Activated CD4-positive, CD25-positive, alpha-beta regulatory T cell (primary cell): ENCODE results near the gene WDR82.

Experiments
- DNase-seq, 4 experiments: peaks; one replicate each; lab custom pipeline; 2025; lab: John Stamatoyannopoulos, UW

WDR82 gene

DNA sequence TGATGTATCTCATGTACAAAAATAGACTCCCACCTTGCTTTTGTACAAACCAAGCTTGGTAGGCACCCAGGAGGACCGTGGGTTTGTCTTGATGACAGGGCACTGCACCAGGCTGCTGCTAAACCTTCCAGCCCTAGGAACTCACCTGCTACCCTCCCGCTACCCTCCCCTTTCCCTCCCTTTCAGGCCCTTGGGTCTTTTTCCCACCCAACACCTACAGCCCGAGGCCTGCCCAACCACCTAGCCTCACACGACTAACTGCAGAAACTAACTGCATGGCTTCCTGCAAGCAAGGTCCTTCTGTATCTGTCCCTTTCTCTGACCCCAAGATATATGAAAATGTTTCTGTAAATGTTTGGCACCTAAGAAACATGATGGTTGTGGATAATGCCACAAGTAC lies 21.8 kb downstream of the WDR82 start:
- DNase-seq, result no peak

DNA sequence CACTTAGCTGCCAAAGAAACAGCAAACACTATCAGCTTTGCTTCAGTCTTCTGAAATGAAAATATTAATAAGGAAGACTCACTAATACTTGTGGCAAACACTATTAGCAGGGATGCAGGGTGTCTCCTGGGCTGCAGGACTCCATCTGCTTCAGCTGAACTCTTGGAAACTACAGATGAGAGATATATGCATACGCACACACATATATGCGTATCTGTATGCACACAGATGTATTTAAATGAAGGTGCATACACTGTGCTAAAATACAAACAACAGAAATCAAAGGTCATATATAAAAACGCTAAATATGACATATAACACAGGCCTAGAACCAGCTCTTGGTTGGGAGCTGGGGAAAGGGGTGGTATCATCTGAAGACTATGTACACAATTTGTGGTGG lies 22.3 kb downstream of the WDR82 start:
- DNase-seq, result no peak

DNA sequence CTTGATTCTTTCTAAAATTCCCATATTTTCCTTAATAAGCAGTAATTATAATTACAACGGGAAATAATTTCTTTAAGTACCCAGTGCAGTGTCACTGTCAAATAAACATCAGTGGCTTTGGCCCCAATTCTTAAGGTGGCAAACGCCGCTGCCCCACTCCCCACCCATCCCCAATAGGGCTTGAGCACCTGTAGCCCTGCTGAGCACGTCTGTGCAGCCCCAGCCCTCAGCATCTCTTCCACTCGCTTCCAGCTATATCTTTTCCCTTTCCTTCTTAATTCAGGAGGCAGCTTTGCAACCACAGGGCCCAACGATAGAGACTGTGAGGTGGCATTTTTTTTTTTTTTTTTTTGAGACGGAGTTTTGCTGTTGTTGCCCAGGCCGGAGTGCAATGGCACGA lies 23.8 kb downstream of the WDR82 start:
- no peak for DNase-seq

DNA sequence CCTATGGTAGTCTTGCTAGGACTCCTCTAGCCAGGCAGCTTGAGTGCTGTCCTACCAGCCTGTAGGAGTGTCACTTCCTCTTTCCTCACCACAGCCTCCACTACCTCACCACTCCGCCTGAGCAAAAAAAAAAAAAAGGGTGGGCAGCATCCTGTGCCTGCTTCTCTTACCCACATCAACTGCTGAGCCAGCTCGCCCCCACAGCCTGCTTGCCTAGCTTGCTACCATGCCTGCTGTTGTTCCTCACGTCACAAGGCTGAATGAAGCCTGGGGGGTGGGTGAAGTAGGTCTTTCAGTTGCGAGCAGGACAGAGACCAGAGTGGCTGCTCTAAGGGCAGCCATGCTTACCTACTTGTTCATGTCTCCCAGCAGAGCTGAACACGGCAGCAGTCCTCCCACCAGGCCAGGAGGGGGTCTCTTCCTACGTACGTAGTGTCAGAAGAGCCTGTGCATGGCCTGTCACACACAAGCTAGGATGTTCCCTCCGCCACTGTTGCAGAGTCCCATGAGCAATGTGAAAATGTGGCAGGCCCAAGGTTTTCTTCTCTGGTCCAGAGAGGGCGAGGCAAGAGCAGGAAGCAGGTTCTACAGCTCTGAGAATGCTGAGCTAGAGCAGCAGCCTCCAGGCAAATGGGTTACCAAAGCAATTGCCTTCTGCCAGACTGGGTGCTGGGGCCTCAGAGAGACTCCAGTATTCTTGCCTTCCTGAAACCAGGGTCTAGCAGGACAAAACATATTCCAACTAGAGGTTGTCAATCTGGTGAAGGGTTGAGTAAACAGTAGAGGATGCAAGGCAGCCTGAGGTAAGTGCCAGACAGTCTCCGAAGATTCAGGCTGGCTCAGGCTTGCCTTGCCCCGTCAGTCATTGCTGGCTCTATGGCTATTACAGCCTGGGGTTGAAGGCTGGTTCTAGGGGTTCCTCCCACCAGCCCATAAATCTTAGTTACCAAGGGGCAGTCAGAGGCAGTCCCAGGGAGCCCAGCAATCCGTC lies 24.8 kb downstream of the WDR82 start:
- DNase-seq, result peak; percentile 32 to 67 (median 51)

DNA sequence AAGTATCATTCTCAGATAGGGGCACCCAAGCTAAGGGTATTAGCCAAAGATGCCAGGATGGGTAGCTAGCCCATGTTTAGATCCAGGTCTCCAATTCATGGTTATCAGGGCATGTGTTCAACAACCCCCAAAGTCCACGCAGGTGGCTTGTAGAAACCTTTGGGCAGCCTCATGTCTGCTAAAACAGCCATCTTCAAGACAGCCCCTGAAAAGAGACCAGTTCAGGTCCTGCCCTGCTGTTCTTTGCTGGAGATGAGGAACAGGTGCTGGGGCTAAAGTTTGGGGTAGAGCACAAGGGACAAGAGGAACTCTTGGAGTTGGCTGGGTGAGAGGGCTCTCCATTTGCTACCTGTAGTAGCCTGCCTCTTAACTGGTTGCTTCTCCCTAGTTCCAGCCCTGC lies 28.3 kb downstream of the WDR82 start:
- DNase-seq, result no peak

DNA sequence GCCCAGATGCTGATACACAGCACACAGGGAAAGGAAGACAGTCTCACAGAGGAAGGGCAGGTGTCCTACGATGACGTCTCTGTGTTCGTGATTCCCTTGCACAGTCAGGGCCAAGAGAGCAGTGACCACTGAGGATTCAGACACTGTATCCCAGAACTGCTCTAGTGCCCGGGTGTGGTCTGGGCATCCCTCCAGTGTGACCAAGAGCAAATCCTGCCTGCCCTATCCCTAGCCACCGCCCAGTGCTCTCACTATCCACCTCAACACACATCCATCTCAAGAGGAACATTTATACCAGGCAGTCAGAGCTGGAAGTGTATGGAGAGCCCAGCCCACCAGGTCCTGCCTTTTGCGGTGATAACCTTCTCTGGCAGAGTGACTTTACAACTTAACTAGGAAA lies 28.8 kb downstream of the WDR82 start:
- DNase-seq, result no peak

DNA sequence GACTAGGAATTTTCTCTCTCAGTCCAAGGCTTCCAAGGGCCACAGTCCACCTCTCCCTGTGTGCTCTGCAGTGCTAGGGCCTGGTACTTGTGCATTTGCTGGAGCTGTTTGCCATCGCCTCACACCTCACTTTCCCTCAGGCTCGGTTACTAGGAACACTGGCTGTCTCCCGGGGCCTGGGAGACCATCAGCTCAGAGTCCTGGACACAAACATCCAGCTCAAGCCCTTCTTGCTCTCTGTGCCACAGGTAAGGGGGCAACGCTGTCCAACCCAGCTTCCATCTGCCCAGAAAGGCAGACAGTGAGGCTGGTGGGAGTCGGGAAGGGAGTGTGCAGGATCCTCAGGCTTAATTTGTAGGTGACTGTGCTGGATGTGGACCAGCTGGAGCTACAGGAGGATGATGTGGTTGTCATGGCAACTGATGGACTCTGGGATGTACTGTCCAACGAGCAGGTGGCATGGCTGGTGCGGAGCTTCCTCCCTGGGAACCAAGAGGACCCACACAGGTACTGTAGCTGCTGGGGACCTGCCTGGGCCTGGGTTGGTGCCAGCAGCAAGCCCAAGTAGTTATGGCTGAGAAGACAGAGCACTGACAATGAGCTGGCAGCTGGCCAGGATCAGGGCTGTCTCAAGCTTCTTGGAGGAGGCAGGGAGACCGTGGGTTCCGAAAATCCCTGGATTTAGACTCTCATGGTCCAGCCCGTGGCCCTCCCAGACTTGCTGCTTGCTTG lies 29.5 kb downstream of the WDR82 start:
- DNase-seq, result no peak

DNA sequence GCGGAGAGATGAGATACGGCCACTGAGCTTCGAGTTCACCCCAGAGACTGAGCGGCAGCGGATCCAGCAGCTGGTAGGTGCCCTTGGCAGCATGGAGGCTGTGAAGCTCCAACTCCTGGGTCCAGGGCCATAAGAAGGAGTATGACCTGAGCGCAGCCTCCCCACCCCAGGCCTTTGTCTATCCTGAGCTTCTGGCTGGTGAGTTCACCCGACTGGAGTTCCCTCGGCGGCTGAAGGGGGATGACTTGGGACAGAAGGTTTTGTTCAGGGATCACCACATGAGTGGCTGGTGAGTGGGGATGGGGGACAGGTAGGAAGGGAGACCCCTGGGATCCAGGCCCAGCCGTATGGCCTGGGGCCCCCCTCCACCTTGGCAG lies 30.3 kb downstream of the WDR82 start:
- no peak for DNase-seq

DNA sequence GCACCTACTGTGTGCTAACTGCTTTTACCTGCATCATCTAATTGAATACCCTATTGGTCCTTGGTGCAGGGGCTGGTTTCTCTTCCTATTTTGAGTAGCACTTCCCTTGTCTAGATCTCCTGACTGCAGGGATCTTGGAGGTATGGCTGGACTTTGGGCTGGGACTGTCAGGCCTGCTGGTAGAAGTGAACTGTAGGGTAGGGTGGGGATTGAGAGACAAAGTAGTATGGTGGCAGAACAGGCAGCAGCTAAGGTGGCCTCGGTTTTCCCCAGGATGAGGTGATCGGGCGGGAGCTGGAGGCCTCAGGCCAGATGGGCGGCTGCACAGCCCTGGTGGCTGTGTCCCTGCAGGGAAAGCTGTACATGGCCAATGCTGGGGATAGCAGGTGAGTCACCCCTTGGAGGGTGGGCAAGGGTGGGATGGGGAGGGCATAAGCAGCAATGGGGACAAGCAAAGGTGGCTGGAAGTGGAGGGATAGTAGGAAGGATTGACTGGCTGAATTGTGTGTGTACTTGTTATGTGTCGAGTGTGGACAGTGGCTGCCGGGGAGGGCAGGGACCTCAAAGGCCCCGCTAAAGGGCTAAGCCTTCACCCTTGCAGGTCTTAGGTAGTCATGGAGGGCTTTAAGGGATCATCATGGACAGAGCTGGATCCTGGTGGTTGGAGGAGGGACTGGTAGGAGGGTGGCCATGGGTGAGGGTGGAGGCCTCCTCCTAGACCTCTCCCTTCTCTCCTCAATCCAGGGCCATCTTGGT lies 30.9 kb downstream of the WDR82 start:
- no peak for DNase-seq

DNA sequence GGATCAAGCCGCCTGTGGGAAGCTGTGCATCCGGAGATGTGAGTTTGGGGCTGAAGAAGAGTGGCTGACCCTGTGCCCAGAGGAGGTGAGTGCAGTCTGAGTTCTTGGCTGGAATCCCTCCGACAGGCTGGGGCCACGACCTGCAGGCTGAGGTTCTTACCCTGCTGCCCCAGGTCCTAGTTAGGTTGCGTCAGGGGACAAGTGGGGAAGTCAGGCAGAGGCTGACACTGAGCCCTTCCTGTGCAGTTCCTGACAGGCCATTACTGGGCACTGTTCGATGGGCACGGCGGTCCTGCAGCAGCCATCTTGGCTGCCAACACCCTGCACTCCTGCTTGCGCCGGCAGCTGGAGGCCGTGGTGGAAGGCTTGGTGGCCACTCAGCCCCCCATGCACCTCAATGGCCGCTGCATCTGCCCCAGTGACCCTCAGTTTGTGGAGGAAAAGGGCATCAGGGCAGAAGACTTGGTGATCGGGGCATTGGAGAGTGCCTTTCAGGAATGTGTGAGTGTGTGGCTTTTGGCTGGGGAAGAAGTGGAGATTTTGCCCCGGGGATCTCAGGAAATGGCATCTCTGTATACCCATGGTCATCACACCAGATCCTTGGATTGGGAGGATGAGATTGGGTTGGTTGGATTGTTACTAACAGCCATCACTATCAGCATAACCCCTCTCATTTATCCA lies 31.6 kb downstream of the WDR82 start:
- DNase-seq, result no peak

DNA sequence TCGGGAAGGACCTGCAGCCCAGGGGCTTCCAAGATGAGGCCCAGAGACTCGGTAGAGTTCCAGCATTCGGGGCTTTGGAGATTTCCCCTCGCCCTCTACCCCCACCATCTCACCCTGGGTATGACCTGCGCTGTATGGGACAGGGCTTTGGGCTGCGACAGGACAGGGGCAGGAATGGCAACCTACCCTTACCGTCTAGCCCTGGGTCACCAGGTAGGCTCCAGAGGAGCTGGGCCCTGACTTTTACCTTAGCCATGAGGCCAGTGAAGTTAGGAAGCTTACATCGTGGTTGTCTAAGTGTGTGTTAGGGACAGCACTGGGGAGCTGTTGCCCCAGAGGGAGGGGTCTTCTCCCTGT lies 32.2 kb downstream of the WDR82 start:
- DNase-seq, result no peak

DNA sequence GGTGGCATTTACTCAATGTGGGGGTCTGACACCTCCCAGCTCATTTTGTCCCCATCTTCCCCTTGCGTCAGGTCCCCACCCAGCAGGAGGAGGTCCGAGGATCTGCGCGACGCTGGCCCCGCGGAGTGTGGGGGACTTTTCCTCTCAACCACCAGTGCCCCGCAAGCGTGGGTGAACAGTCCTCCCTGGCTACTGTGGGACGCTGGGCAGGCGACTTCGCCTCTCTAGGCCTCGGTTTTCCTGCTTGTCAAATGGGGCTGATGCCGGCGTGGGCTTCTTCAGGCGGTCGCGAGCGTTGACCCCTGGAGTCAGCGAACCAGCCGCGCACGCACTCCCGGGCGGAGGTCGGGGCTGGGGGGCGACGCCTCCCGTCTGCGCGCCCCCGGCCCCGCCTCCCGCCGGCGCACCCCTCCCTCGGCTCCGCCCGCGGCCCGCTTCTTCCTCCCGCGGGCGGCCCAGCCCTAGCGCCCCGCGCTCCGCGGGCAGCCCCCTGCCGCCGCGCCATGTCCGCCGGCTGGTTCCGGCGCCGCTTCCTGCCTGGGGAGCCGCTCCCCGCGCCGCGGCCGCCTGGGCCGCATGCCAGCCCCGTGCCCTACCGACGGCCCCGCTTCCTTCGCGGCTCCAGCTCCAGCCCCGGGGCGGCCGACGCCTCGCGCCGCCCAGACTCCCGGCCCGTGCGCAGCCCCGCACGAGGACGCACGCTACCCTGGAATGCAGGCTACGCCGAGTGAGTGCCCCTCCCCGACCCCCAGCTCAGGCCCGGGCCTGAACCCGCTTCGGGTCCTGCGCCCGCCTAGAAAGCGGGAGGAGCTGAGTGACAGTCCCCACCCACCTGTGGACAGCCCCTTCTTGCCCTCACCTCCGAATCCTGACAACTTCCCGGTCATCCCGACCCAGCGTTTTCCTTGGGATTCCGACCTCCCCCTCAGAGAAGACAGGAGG lies 32.9 kb downstream of the WDR82 start, which contains the start of gene PPM1M:
Gene PPM1M, plus strand, starts transcription at position 438 of the 942 bp plus-strand sequence. Its CDS starts 66 bp downstream, at position 504.
- peak in 2 of 4 experiments; percentile 49 to 55 for DNase-seq

DNA sequence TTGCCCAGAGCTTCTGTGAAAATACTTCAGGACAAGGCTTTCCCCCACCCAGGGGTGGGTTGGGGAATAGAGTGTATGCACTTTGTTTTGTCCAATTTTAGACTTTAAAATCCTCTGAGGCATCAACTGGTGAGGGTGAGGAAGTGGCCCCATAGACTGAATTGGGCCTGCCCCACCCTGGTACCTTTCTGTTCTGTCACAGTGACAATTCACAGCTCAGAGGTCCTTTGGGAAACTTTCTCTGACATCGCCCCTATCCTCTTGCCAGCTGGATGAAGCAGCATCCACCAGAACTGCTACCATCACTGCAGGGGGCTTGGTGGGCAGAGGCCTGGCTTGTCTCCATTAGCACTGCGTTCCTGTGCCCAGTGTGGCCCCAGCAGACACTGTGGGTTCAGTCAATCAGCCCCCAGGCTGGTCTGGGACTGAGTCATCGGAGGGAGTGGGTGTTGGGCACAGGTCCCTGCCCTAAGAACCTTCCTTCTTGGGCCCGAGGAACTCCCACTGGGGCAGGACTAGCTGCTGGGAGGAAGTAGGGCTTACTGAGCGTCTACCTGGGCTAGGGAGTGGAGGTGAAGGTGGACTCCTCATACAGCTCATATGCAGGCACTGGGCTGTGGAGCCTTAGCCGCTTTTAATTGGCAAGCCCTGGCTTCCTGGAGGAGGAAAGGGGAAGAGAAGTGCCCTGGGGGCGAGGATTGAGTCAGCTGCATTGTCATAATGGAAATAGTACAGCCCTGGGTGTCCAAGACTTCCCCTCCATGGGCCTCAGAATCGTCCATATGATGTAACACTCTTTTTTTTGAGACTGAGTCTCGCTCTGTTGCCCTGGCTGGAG lies 34.4 kb downstream of the WDR82 start:
- no peak for DNase-seq

DNA sequence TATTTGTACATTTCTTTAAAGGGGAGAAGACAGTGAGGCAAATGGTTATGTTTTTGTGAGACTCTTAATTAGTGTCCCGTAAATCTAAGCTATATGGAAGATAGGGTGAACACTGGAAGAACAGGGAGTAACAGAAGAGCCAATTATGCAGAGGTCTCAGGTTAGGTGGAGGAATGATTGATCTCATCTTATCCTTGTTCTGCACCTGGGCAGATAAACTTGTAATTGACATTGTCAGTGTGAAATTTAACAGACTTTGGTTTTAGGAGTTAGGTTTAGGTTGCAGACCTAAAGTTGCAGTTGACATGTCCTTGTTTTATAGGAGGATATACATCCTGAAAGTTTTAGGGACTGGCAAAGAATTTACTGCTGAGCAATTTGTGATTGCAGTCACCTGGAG lies 36.4 kb downstream of the WDR82 start:
- no peak for DNase-seq

DNA sequence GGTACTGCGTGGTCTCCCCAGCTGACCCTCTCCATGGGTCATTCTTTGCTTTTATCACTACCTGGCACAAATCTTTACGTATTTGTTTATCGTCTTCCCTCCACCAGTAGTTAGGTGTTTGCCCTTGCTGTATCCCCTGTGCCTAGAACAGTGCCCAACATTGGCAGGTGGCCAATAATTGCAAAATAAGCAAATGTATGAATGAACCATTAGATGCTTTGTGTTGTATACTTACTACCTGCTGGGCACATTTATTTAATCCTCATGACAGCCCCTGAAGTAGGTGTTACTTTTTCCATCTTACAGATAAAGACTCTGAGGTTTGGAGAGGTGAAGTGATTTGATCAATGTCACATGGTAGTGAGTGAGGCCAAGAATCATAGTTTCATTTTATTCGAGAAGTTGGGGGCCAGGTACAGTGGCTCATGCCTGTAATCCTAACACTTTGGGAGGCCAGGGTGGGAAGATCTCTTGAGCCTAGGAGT lies 37.5 kb downstream of the WDR82 start:
- no peak for DNase-seq

DNA sequence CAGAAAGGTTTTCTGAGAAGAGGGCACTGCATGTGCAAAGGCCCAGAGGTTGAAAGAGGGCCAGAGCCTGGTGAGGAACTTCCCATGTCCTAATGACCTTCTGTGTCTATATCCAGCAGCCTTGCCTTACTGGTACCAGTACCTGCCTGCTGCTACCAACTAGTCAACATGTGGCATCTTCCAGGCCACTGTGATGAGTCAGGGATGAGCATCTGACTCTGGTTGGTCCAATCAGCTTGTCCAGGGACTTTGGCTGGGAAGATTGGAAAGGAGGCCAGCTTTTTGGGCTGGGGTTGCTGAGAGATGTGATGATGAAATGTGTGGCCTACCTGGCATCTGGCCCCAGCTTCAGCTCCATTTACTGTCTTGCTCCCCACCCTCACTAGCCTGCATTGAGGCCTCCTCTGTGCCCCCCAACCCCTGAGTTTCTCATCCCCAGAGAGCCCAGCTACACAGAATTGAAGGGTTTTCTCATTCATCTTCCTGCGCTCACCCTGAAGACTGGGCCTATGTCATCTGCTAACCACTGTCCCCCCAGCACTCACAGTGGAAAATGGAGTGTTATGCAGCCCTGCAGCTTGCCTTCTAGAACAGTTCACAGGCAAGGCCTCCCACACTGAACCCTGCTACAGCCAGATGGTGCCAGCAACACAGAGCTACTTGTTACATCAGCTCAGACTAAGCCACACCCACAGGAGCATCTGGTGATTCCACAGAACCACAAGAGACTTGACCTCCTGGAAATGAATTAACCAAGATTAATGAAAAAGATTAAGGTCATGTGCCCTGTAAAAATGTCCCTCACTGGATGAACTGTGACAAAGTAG lies 38.2 kb downstream of the WDR82 start:
- peak in 1 of 4 experiments; percentile 24 for DNase-seq

DNA sequence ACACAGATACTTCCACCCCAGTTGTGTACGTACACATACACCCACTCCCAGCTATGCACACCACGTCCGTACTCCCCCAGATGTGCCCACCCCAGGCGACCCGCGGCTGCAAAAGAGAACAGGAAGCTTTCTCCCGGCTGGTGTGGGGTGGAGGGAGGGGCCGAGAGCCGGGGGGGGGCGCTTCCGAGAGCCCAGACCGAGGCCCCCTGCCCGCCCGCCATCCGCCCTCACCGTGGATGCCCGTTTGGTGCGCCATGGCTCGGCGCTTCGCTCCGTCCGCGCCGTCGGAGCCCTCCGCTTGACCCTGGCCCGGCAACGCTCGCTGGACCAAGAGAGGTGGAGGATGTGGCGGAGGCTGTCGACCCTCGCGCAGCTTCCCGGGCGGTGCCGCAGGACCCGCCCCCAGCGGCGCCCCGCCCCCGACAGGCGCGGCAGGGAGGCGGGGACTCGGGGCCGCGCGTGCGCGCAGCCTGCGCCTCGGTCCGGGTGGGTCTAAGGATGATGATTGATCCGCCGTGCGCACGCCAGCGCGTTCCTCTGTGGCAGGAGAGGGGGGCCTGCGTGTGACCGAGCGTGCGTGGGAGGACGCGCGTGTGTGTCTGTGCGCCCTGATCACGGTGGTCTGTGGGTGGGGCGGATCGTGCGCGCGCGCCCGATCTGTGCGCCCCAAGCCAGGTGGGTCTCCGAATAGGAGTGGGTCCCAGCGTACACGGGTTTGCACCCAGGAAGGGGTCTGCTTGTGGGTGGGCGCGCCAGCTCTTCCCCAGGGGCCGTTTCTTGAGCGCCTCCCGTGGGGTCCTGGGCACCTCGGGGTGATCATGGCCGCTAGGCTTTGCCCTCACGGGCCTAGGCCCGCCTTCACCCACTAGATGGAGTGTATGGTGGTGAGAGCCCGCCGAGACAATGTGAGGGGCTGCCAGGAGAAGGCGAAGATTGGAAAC lies 39.4 kb downstream of the WDR82 start, which contains the start of gene TWF2:
Gene TWF2, minus strand, starts transcription at position 398 of the 941 bp plus-strand sequence. Its CDS starts 142 bp downstream, at position 256.
- DNase-seq, result peak; percentile 70 to 81 (median 76)
